ENCODE data around the gene PLPPR3.

PLPPR3 gene

GRCh38 chr19:868458-869244 lies 46.9 kb upstream of the PLPPR3 start:
- TF ChIP-seq, protein P1, sequence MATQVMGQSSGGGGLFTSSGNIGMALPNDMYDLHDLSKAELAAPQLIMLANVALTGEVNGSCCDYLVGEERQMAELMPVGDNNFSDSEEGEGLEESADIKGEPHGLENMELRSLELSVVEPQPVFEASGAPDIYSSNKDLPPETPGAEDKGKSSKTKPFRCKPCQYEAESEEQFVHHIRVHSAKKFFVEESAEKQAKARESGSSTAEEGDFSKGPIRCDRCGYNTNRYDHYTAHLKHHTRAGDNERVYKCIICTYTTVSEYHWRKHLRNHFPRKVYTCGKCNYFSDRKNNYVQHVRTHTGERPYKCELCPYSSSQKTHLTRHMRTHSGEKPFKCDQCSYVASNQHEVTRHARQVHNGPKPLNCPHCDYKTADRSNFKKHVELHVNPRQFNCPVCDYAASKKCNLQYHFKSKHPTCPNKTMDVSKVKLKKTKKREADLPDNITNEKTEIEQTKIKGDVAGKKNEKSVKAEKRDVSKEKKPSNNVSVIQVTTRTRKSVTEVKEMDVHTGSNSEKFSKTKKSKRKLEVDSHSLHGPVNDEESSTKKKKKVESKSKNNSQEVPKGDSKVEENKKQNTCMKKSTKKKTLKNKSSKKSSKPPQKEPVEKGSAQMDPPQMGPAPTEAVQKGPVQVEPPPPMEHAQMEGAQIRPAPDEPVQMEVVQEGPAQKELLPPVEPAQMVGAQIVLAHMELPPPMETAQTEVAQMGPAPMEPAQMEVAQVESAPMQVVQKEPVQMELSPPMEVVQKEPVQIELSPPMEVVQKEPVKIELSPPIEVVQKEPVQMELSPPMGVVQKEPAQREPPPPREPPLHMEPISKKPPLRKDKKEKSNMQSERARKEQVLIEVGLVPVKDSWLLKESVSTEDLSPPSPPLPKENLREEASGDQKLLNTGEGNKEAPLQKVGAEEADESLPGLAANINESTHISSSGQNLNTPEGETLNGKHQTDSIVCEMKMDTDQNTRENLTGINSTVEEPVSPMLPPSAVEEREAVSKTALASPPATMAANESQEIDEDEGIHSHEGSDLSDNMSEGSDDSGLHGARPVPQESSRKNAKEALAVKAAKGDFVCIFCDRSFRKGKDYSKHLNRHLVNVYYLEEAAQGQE (IDR thresholded peaks at IDR 0.05; ENCODE audit: insufficient read depth in 1 of 2, low read depth in 2 of 2, low read length in 2 of 2), result no peak

- no peak for TF ChIP-seq TAF1 (IDR thresholded peaks at IDR 0.05; ENCODE audit: borderline replicate concordance, insufficient read depth, low read length)
- no peak for TF ChIP-seq POLR2AphosphoS5 (IDR thresholded peaks at IDR 0.05; ENCODE audit: low read depth, low read length)
- TF ChIP-seq SIN3A (IDR thresholded peaks at IDR 0.05; ENCODE audit: borderline replicate concordance, insufficient read depth, low read length), result no peak
- TF ChIP-seq, protein P1 (IDR thresholded peaks at IDR 0.05; ENCODE audit: insufficient read depth in 1 of 2, low read depth in 2 of 2, low read length in 2 of 2), result no peak
- no peak for TF ChIP-seq FOXP2 (optimal IDR thresholded peaks at IDR 0.05; ENCODE audit: borderline replicate concordance, extremely low read depth, extremely low read length, insufficient read depth)
These were observed 46.2 kb upstream of the PLPPR3 start for GRCh38 chr19:867855-868457.

GRCh38 chr19:867301-867793 lies 45.6 kb upstream of the PLPPR3 start:
- TF ChIP-seq TAF1 (IDR thresholded peaks at IDR 0.05; ENCODE audit: borderline replicate concordance, insufficient read depth, low read length), result no peak
- no peak for TF ChIP-seq FOXP2 (optimal IDR thresholded peaks at IDR 0.05; ENCODE audit: borderline replicate concordance, extremely low read depth, extremely low read length, insufficient read depth)
- no peak for TF ChIP-seq POLR2AphosphoS5 (IDR thresholded peaks at IDR 0.05; ENCODE audit: low read depth, low read length)
- TF ChIP-seq, protein P1 (IDR thresholded peaks at IDR 0.05; ENCODE audit: insufficient read depth in 1 of 2, low read depth in 2 of 2, low read length in 2 of 2), result no peak
- TF ChIP-seq SIN3A (IDR thresholded peaks at IDR 0.05; ENCODE audit: borderline replicate concordance, insufficient read depth, low read length), result no peak

- TF ChIP-seq TAF1 (IDR thresholded peaks at IDR 0.05; ENCODE audit: borderline replicate concordance, insufficient read depth, low read length) (no peak), POLR2AphosphoS5 (IDR thresholded peaks at IDR 0.05; ENCODE audit: low read depth, low read length) (no peak), SIN3A (IDR thresholded peaks at IDR 0.05; ENCODE audit: borderline replicate concordance, insufficient read depth, low read length) (no peak), FOXP2 (optimal IDR thresholded peaks at IDR 0.05; ENCODE audit: borderline replicate concordance, extremely low read depth, extremely low read length, insufficient read depth) (no peak)
- TF ChIP-seq, protein P1 (IDR thresholded peaks at IDR 0.05; ENCODE audit: insufficient read depth in 1 of 2, low read depth in 2 of 2, low read length in 2 of 2), result no peak
These were observed 45.1 kb upstream of the PLPPR3 start for GRCh38 chr19:866769-867300.

Measured in PFSK-1 (cell line).